T-helper 1 cell (primary cell): ENCODE results near the gene LENEP.

ENCODE experiments used
- DNase-seq, 5 donors: peaks; one replicate each; pipeline ENCODE4 v3.0.0-alpha.2; 2012 to 2020
- total RNA-seq, 4 donors: gene quantifications; one replicate each; lab custom pipeline; 2026; lab: John Stamatoyannopoulos, UW

Gene LENEP
- total RNA-seq: 0 to 0.12 (median 0.04) reads per million in 4 donors

- DNase-seq: no peak
Observed at GRCh38 chr1:154993572-154994268, at the start of gene LENEP. TSS of gene LENEP (plus strand) at chr1:154993586. CDS start at chr1:154993608, 22 bp downstream.

GRCh38 chr1:154943649-154944400, 49.6 kb upstream of the LENEP start:
- DNase-seq: peak in 1 of 5 donors; percentile 58

DNA sequence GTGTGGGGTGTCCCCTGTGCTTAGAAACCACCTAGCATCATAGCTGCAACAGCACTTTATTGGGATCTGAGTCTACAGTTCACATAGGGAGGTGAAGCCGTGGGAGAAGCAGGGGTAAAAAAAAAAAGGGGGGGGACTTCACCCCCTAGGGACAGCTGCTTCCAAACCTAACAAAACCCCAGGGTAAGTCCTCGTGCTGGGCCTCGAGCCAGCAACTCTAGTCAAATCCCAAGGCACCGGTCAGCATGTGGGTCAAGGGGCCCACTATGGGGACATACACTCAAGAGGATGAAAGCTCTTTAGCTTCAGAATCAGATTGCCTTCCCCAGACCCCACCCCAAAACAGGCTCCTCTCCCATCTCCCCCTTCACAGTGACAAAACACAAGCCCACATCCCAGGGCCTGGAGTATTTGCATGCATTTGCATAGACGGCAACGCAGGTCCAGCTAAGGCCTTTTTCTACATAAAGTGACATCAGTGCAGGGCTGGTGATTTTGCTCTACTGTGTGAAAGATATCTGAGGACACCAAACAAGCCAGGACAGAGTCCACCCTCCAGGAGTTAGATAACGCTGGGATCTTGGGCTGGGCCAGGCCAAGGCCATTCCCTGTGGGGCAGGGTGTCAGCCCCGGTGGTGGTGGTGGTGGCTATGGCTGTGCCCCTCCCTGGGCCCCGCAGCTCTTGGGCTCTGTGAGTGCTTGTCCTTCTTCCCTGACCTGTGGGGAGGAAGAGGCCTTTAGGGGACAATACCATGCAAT, 48.8 kb upstream of the LENEP start:
- DNase-seq: no peak

GRCh38 chr1:154945160-154945961, 48.0 kb upstream of the LENEP start:
- no peak for DNase-seq

GRCh38 chr1:154945962-154946850, 47.2 kb upstream of the LENEP start:
- DNase-seq: no peak

DNA sequence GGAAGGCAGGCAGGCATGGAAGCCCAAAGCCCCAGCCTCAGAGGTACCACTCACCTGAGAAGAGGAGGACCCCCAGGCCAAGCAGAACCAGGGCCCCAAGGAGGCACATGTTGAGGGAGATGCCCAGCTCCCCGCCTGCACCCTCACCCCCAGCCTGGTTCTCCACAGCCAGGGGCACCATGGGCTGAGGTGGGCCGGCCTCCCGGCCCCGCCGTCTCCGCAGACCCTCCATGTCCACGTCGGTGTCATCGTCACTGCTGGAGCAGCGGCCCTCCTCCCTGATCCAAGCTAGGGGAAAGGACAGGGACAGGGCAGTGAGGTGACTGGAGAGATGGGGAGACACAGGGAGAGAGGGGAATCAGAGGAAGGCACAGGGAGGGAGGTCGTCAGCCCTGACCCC, 45.3 kb upstream of the LENEP start:
- DNase-seq: no peak

- peak; percentile 50 to 71 (median 59) for DNase-seq
Observed at GRCh38 chr1:154951901-154952657, 41.3 kb upstream of the LENEP start.

GRCh38 chr1:154952664-154953063, 40.7 kb upstream of the LENEP start:
- DNase-seq: no peak

GRCh38 chr1:154953611-154954038, 39.8 kb upstream of the LENEP start:
- no peak for DNase-seq

GRCh38 chr1:154954541-154954940, 38.8 kb upstream of the LENEP start:
- no peak for DNase-seq

DNA sequence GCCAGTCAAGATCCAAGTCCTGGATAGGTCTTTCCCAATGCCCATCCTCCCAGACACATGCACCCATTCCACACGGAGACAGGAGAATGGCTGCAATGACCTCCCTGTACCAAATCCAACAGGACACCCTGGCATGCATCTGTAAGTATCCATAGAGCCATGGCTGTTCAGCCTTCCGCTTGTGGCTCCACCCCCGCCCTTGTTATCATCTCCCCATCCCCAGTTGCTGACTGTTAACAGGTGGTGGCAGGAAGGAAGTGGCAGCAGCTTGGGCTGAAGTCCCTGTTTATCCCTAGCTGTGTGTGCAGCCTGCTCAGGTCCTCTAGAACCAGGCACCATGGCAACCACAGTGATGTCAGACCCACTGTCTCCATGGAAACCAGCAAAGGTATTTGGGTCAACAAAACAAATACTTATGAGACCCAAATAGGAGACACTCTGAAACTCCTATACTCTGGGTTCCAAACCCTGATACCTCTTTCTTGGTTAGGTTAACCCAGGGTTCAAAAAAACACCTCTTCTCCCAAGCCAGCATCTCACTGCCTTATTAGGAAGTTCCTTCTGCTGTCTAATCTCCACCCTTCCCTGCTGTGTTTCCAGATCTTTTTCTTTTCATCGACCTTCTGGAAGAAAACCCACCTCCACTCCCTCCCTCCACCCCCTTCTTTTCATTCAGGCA, 38.2 kb upstream of the LENEP start:
- peak; percentile 88 to 97 (median 95) for DNase-seq

- DNase-seq: peak; percentile 61 to 89 (median 71)
Observed at GRCh38 chr1:154955718-154956543, 37.5 kb upstream of the LENEP start, which contains the start of gene PBXIP1. TSS of gene PBXIP1 (minus strand) at chr1:154956099. CDS start at chr1:154953721, 2,378 bp downstream.

DNA sequence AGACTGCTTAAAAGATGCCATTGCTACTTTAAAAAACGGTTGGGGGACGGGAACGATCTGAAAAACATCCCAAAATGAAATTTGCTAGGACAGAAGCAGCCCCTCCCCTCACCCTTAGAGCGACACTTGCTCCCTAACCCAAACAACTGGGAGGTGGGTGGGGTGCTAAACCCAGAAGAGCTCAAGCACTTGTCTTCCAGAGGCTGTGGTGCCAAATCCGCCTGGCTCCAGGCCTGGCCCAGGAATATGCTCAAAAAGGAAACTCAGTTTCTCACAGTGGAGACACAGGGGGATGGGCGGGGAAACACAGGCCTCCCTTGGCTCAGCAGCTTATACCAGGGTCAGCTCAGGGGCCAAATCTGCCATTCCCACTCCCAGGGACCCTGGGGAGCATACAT, 36.8 kb upstream of the LENEP start:
- DNase-seq: no peak

- DNase-seq: no peak
Observed at GRCh38 chr1:154957091-154957657, 36.2 kb upstream of the LENEP start.

DNA sequence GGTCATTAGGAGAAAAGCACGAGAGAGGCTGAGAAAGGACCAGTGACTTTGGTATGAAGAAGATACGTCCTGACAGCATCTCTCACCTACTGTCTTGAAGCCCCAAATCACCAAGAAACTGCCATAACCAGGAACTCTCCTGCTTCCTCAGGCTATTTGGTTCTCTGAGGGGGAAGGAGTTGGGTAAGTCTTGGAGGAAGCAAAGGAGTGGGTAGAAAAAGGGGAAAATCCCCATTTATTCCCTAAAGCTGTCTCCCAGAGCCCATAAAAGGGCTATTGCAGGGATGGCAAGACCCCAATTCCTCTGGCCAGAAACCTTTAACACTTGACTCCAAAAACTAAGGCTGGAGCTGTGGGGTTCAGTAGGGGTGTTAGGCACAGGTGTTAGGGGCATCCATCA, 35.4 kb upstream of the LENEP start:
- DNase-seq: no peak

GRCh38 chr1:154958681-154959425, 34.5 kb upstream of the LENEP start:
- no peak for DNase-seq

DNA sequence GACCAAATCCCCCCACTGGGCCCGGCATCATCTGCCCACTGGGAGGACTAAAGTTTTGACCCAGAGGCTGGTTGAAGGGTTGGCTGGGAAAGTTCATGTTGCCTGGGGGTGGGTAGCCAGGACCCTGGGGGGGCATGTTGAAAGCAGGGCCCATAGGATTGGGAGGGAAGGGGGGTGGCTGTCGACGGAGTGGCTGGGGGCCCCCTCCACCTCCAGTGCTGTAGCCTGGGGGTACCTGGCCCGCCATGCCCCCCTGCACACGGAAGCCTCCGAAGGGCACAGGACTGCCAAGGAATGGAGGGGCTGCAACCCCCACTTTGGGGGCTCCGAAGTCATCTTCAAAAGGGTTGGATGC, 34.0 kb upstream of the LENEP start:
- DNase-seq: no peak
